GM18907 (cell line): Measurements from ENCODE around the gene DAAM1.

Experiments used
- ATAC-seq: cut with Tn5 transposase; IDR thresholded peaks from one replicate; pipeline ENCODE4 v1.9.1; 2021; ENCODE audit warnings: mild to moderate bottlenecking, moderate library complexity; ENCODE audit not compliant: unreplicated experiment

DAAM1 gene

DNA sequence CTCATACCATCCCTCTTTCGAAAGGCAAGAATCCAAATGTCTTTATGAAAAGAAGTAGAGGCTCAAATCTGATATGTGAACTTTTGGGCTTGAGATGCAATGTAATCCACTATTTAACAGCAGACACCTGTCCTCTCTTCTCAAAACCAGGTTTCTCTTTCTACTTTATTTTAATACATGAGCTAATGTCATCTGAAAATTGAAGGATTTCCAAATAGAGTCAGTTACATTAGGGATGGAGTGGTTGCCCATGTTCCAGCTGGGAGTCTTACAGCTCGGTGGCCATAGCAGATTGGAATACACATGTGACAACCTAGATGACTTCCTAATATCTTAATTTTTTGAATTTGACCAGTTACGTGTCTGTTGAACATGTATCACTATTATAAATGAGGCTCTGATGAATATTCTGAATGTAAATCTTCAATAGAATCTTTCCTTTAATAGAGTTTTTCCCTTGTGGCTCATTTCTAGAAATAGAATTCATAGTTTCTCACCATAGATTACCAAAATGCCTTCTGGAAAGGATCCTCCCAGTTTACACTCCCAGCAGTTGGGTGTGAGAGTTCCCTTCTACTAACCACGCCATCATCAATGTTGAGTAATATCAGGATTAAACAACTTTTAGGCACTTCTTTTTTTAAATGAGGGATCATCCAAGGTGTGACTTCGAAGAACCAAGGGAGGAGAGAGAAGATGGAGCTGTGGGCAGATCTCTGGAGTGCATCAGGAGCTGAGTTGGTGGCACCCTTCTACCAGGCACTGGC is 227.6 kb downstream of the DAAM1 start:
- ATAC-seq, result no peak

DNA sequence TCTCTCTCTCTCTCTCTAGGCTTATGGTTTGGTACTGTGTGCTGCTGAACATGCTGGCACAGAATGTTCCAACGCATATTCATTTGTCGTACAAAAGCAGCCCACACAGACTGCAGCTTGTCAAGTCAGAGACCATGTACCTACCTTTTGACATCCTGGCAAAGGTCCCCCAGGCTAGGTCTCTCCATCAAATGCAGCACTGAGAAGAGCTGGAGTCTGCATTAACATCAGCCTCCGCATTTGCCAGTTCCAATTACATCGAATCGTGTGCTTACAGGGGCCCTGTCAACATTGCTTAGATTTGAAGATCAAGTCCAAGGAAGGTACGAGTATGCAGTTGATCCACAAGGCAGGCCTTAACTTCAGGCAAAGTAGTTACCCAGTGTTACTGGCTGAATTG is 228.8 kb downstream of the DAAM1 start:
- ATAC-seq, result no peak

DNA sequence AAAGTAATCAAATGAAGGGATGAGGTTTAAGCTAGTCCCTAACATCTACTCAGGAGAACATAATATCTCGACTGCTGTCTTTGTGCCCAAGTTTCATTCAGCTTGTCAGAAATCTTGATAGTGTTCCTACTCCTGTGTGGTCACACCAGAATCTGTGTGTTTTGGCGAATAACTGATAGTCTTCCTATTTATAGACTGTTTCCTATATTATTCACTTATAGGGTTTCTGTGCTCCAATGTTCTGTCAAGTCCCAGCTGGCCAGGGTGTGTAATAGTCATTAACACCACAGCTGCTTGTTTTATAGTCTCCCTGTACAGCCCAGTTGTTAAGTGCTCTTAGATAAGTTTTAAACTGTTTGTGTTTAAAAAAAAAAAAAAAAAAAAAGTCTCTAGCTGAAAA is 230.8 kb downstream of the DAAM1 start:
- ATAC-seq, result no peak
